GM18909 (cell line): ENCODE results near the gene ZBTB11.
"Not testable (repeated sequence)": the region's sequence is repeated elsewhere in the genome, so short reads cannot be mapped to it uniquely, and the experiment has no call there.

ENCODE experiments used
- ATAC-seq: cut with Tn5 transposase; IDR thresholded peaks from one replicate; pipeline ENCODE4 v1.9.1; 2021; ENCODE audit warnings: mild to moderate bottlenecking; ENCODE audit not compliant: unreplicated experiment, poor library complexity

ZBTB11 gene

DNA sequence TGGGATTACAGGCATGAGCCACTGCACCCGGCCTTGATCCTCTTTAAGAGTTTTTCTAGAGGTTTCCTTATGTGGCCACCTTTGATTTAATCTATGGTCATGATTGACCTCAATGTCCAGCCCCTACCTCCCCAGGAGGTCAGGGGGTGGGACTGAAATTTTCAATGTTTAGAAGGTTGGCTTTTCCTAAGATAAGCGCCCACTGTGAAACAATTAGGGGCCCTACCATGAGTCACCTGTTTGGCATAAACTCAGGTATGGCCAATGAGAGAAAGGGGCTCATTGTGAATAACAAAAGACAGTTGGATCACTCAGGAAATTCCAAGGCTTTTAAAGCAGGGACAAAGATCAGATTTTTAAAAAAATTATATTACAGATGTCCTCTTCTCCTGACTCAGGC is 51.1 kb downstream of the ZBTB11 start:
- no peak for ATAC-seq

GRCh38 chr3:101624857-101625256 is 52.1 kb downstream of the ZBTB11 start:
- no peak for ATAC-seq

DNA sequence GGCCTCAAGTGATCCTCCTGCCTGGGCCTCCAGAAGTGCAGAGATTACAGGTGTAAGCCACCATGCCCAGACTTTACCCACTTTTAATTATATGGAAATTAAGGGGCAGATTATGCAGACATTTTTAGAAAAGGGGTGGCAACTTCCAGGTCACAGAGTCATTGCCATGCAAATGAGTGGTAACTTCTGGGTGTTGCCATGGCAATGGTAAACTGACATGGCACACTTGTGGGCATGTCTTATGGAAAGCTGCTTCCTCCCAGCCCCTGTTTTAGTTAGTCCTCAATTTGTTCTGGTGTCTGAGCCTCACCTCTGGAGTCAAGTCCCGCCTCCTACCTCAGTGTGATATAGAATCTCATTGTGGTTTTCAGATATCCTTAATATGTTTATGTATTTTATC is 53.3 kb downstream of the ZBTB11 start:
- ATAC-seq = no peak

GRCh38 chr3:101619734-101620133 is 57.2 kb downstream of the ZBTB11 start:
- no peak for ATAC-seq

DNA sequence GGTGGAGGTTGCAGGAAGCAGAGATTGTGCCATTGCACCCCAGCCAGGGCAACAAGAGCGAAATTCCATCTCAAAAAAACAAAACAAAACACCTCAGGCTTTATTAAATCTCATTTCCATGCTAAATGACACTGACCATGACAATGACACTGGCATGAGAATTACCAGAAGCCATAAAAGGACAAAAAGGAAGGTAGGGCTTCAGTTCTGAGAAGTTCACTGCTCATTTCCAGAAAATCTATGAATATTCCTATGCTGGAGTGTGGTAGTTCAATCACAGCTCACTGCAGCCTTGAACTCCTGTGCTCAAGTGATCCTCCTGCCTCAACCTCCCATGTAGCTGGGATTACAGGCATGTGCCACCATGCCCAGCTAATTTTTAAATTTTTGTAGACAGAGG is 58.2 kb downstream of the ZBTB11 start:
- no peak for ATAC-seq

GRCh38 chr3:101617478-101617877 is 59.5 kb downstream of the ZBTB11 start:
- ATAC-seq = no peak

- no peak for ATAC-seq
Observed at GRCh38 chr3:101615525-101615924, 61.4 kb downstream of the ZBTB11 start.

GRCh38 chr3:101613014-101613413 is 63.9 kb downstream of the ZBTB11 start:
- ATAC-seq = not testable (repeated sequence)

DNA sequence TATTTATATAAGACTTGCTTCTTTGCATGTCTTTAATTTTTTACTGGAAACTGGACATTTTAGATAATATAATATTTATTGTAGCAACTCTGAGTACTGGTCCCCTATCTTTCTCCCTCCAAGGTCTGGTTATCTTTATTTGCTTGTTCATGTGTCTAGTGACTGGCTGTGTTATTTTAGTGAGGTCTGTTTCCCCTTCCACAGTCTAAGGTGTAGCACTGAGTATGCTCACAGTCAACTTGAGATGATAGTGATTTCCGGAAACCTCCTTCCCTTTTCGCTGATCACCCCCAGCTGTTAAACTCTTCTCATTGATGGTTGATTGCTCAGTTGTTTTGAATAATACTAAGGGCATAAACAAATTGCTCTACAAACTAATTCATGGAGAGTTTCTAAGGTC is 65.9 kb downstream of the ZBTB11 start:
- ATAC-seq = no peak

- not testable (repeated sequence) for ATAC-seq
Observed at GRCh38 chr3:101605398-101605797, 71.5 kb downstream of the ZBTB11 start.

DNA sequence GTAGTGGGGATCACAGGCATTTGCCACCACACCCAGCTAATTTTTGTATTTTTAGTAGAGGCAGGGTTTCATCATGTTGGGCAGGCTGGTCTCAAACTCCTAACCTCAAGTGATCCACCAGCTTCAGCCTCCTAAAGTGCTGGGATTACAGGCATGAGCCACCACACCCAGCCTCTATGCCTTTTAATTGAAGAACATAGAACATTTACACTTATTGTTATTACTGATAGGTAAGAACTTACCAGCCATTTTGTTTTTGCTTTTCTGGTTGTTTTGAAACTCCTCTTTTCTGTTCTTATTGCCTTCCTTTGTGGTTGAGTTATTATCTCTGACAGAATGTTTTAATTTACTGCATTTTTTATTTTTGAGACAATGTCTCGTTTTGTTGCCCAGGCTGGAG is 73.7 kb downstream of the ZBTB11 start:
- ATAC-seq = no peak

- ATAC-seq = no peak
Observed at GRCh38 chr3:101602731-101603130, 74.2 kb downstream of the ZBTB11 start.
